Measurements from ENCODE around the gene RETREG1.
"Not testable (repeated sequence)": the region's sequence is repeated elsewhere in the genome, so short reads cannot be mapped to it uniquely, and the experiment has no call there.

RETREG1 gene

GRCh38 chr5:16610896-16611295 is 5.9 kb downstream of the RETREG1 start:
- H3K36me3 ChIP-seq (ENCODE audit: insufficient read depth, low read length); H3K4me3 ChIP-seq (ENCODE audit: low read length); H3K4me2 ChIP-seq (ENCODE audit: low read length); H3K9me3 ChIP-seq (replicated peaks; ENCODE audit: low read length); H3K4me1 ChIP-seq (ENCODE audit: control insufficient read depth, insufficient read depth, low read length); H3K9ac ChIP-seq (ENCODE audit: low read depth, low read length): not testable (repeated sequence)
- peaks cover 33% of the 10 kb centered on the region for H3K27me3 ChIP-seq (ENCODE audit: control insufficient read depth, insufficient read depth, low read length)

- H3K27me3 ChIP-seq (ENCODE audit: control insufficient read depth, insufficient read depth, low read length): peaks cover 37% of the 10 kb centered on the region
- no peak overlapping the region for H3K4me3 ChIP-seq (ENCODE audit: low read length)
- no peaks in the 10 kb centered on the region for H3K9me3 ChIP-seq (replicated peaks; ENCODE audit: low read length)
- no peak overlapping the region for H3K4me2 ChIP-seq (ENCODE audit: low read length)
- H3K4me1 ChIP-seq (ENCODE audit: control insufficient read depth, insufficient read depth, low read length): no peaks in the 10 kb centered on the region
- no peak overlapping the region for H3K9ac ChIP-seq (ENCODE audit: low read depth, low read length)
- no peaks in the 10 kb centered on the region for H3K36me3 ChIP-seq (ENCODE audit: insufficient read depth, low read length)
Measured at GRCh38 chr5:16609412-16609811, 7.4 kb downstream of the RETREG1 start.

- no peaks in the 10 kb centered on the region for H3K9me3 ChIP-seq (replicated peaks; ENCODE audit: low read length)
- H3K4me1 ChIP-seq (ENCODE audit: control insufficient read depth, insufficient read depth, low read length): no peaks in the 10 kb centered on the region
- no peak overlapping the region for H3K4me3 ChIP-seq (ENCODE audit: low read length)
- no peak overlapping the region for H3K9ac ChIP-seq (ENCODE audit: low read depth, low read length)
- H3K4me2 ChIP-seq (ENCODE audit: low read length): no peak overlapping the region
- no peaks in the 10 kb centered on the region for H3K36me3 ChIP-seq (ENCODE audit: insufficient read depth, low read length)
- peaks cover 46% of the 10 kb centered on the region for H3K27me3 ChIP-seq (ENCODE audit: control insufficient read depth, insufficient read depth, low read length)
Measured at GRCh38 chr5:16606628-16607027, 10.2 kb downstream of the RETREG1 start.

- H3K9ac ChIP-seq (ENCODE audit: low read depth, low read length): no peak overlapping the region
- H3K4me1 ChIP-seq (ENCODE audit: control insufficient read depth, insufficient read depth, low read length): no peaks in the 10 kb centered on the region
- peaks cover 41% of the 10 kb centered on the region for H3K27me3 ChIP-seq (ENCODE audit: control insufficient read depth, insufficient read depth, low read length)
- no peak overlapping the region for H3K4me2 ChIP-seq (ENCODE audit: low read length)
- H3K9me3 ChIP-seq (replicated peaks; ENCODE audit: low read length): no peaks in the 10 kb centered on the region
- no peaks in the 10 kb centered on the region for H3K36me3 ChIP-seq (ENCODE audit: insufficient read depth, low read length)
- no peak overlapping the region for H3K4me3 ChIP-seq (ENCODE audit: low read length)
Measured at GRCh38 chr5:16603701-16604100, 13.1 kb downstream of the RETREG1 start.

- Histone ChIP-seq H3K27me3 (ENCODE audit: control insufficient read depth, insufficient read depth, low read length) (peaks cover 45% of the 10 kb centered on the region), H3K9ac (ENCODE audit: low read depth, low read length) (no peak overlapping the region), H3K36me3 (ENCODE audit: insufficient read depth, low read length) (no peaks in the 10 kb centered on the region), H3K4me3 (ENCODE audit: low read length) (no peak overlapping the region), H3K9me3 (replicated peaks; ENCODE audit: low read length) (no peaks in the 10 kb centered on the region), H3K4me2 (ENCODE audit: low read length) (no peak overlapping the region), H3K4me1 (ENCODE audit: control insufficient read depth, insufficient read depth, low read length) (no peaks in the 10 kb centered on the region)
Measured at GRCh38 chr5:16603295-16603694, 13.5 kb downstream of the RETREG1 start.

- H3K36me3 ChIP-seq (ENCODE audit: insufficient read depth, low read length): no peaks in the 10 kb centered on the region
- H3K9ac ChIP-seq (ENCODE audit: low read depth, low read length): no peak overlapping the region
- no peaks in the 10 kb centered on the region for H3K9me3 ChIP-seq (replicated peaks; ENCODE audit: low read length)
- no peaks in the 10 kb centered on the region for H3K4me1 ChIP-seq (ENCODE audit: control insufficient read depth, insufficient read depth, low read length)
- H3K4me3 ChIP-seq (ENCODE audit: low read length): no peak overlapping the region
- H3K27me3 ChIP-seq (ENCODE audit: control insufficient read depth, insufficient read depth, low read length): peaks cover 48% of the 10 kb centered on the region
- H3K4me2 ChIP-seq (ENCODE audit: low read length): no peak overlapping the region
Measured at GRCh38 chr5:16602182-16602581, 14.6 kb downstream of the RETREG1 start.

- peaks cover 39% of the 10 kb centered on the region for H3K27me3 ChIP-seq (ENCODE audit: control insufficient read depth, insufficient read depth, low read length)
- H3K9ac ChIP-seq (ENCODE audit: low read depth, low read length): no peak overlapping the region
- no peaks in the 10 kb centered on the region for H3K36me3 ChIP-seq (ENCODE audit: insufficient read depth, low read length)
- no peaks in the 10 kb centered on the region for H3K9me3 ChIP-seq (replicated peaks; ENCODE audit: low read length)
- H3K4me1 ChIP-seq (ENCODE audit: control insufficient read depth, insufficient read depth, low read length): no peaks in the 10 kb centered on the region
- H3K4me2 ChIP-seq (ENCODE audit: low read length): no peak overlapping the region
- H3K4me3 ChIP-seq (ENCODE audit: low read length): no peak overlapping the region
Measured at GRCh38 chr5:16600946-16601345, 15.9 kb downstream of the RETREG1 start.

- H3K9ac ChIP-seq (ENCODE audit: low read depth, low read length): no peak overlapping the region
- no peak overlapping the region for H3K4me3 ChIP-seq (ENCODE audit: low read length)
- no peaks in the 10 kb centered on the region for H3K4me1 ChIP-seq (ENCODE audit: control insufficient read depth, insufficient read depth, low read length)
- H3K27me3 ChIP-seq (ENCODE audit: control insufficient read depth, insufficient read depth, low read length): peaks cover 34% of the 10 kb centered on the region
- H3K9me3 ChIP-seq (replicated peaks; ENCODE audit: low read length): no peaks in the 10 kb centered on the region
- H3K4me2 ChIP-seq (ENCODE audit: low read length): no peak overlapping the region
- no peaks in the 10 kb centered on the region for H3K36me3 ChIP-seq (ENCODE audit: insufficient read depth, low read length)
Measured at GRCh38 chr5:16600397-16600796, 16.4 kb downstream of the RETREG1 start.

GRCh38 chr5:16597946-16598694 is 18.7 kb downstream of the RETREG1 start:
- H3K4me2 ChIP-seq (ENCODE audit: low read length): no peak overlapping the region
- no peaks in the 10 kb centered on the region for H3K36me3 ChIP-seq (ENCODE audit: insufficient read depth, low read length)
- no peaks in the 10 kb centered on the region for H3K9me3 ChIP-seq (replicated peaks; ENCODE audit: low read length)
- H3K27me3 ChIP-seq (ENCODE audit: control insufficient read depth, insufficient read depth, low read length): peaks cover 17% of the 10 kb centered on the region
- no peak overlapping the region for H3K4me3 ChIP-seq (ENCODE audit: low read length)
- no peaks in the 10 kb centered on the region for H3K4me1 ChIP-seq (ENCODE audit: control insufficient read depth, insufficient read depth, low read length)
- no peak overlapping the region for H3K9ac ChIP-seq (ENCODE audit: low read depth, low read length)

- no peak overlapping the region for H3K4me3 ChIP-seq (ENCODE audit: low read length)
- H3K36me3 ChIP-seq (ENCODE audit: insufficient read depth, low read length): no peaks in the 10 kb centered on the region
- H3K9me3 ChIP-seq (replicated peaks; ENCODE audit: low read length): no peaks in the 10 kb centered on the region
- H3K27me3 ChIP-seq (ENCODE audit: control insufficient read depth, insufficient read depth, low read length): peaks cover 8% of the 10 kb centered on the region
- no peaks in the 10 kb centered on the region for H3K4me1 ChIP-seq (ENCODE audit: control insufficient read depth, insufficient read depth, low read length)
- no peak overlapping the region for H3K4me2 ChIP-seq (ENCODE audit: low read length)
- H3K9ac ChIP-seq (ENCODE audit: low read depth, low read length): no peak overlapping the region
Measured at GRCh38 chr5:16596581-16596940, 20.2 kb downstream of the RETREG1 start.

- Histone ChIP-seq H3K4me3 (ENCODE audit: low read length) (no peak overlapping the region), H3K27me3 (ENCODE audit: control insufficient read depth, insufficient read depth, low read length) (peaks cover 8% of the 10 kb centered on the region), H3K9me3 (replicated peaks; ENCODE audit: low read length) (no peaks in the 10 kb centered on the region), H3K9ac (ENCODE audit: low read depth, low read length) (no peak overlapping the region), H3K36me3 (ENCODE audit: insufficient read depth, low read length) (no peaks in the 10 kb centered on the region), H3K4me2 (ENCODE audit: low read length) (no peak overlapping the region), H3K4me1 (ENCODE audit: control insufficient read depth, insufficient read depth, low read length) (no peaks in the 10 kb centered on the region)
Measured at GRCh38 chr5:16595881-16596580, 20.8 kb downstream of the RETREG1 start.

GRCh38 chr5:16593628-16594027 is 23.2 kb downstream of the RETREG1 start:
- no peaks in the 10 kb centered on the region for H3K9me3 ChIP-seq (replicated peaks; ENCODE audit: low read length)
- H3K27me3 ChIP-seq (ENCODE audit: control insufficient read depth, insufficient read depth, low read length): peaks cover 7% of the 10 kb centered on the region
- no peak overlapping the region for H3K9ac ChIP-seq (ENCODE audit: low read depth, low read length)
- no peak overlapping the region for H3K4me2 ChIP-seq (ENCODE audit: low read length)
- no peaks in the 10 kb centered on the region for H3K36me3 ChIP-seq (ENCODE audit: insufficient read depth, low read length)
- no peak overlapping the region for H3K4me3 ChIP-seq (ENCODE audit: low read length)
- H3K4me1 ChIP-seq (ENCODE audit: control insufficient read depth, insufficient read depth, low read length): no peaks in the 10 kb centered on the region
